ENCODE results near the gene FOXO4.

FOXO4 gene

DNA sequence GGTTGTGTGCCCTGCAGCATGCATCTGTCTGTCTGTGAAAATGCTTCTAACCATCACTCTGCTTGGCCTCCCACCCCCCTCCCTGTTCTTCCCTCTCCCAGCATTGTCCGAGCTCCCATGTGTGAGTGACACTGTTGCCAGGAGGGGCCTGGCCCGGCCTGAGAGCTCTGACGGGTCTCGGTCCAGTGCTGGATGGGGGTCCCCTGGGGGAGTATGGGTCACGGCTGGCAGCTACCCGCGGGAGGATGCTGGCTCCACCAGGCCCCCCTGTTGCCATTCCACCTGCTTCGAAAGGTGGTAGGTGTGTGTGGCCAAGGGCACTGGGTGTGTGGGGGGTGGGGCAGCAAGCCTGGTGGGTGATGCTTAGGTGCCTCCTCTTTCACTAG lies 52.6 kb downstream of the FOXO4 start:
- TF ChIP-seq EZH2 (IDR thresholded peaks at IDR 0.05; ENCODE audit: borderline replicate concordance, low read length) (no peak), CTCF (IDR thresholded peaks at IDR 0.05; ENCODE audit: low read length) (no peak)
- no peak overlapping the region for H3K27ac ChIP-seq (ENCODE audit: low read depth, low read length, poor library complexity, severe bottlenecking)
- H3K4me2 ChIP-seq (ENCODE audit: low read length), result no peak overlapping the region
- no peak overlapping the region for H2AFZ ChIP-seq (ENCODE audit: low read length)
- H3K9me2 ChIP-seq (ENCODE audit: low read depth, low read length), result no peaks in the 10 kb centered on the region
- no peaks in the 10 kb centered on the region for H3F3A ChIP-seq (ENCODE audit: insufficient read depth, low read length)
- H4K20me1 ChIP-seq (ENCODE audit: insufficient read depth, low read length), result no peaks in the 10 kb centered on the region
- H3K27me3 ChIP-seq (ENCODE audit: insufficient read depth, low read length), result no peaks in the 10 kb centered on the region
- no peaks in the 10 kb centered on the region for H3K79me2 ChIP-seq (ENCODE audit: insufficient read depth, low read length)
- peaks cover 2% of the 10 kb centered on the region; the same call in 1 of the 2 replicates for H3K36me3 ChIP-seq (ENCODE audit: insufficient read depth, low read length)
- no peaks in the 10 kb centered on the region for H3K4me1 ChIP-seq (ENCODE audit: insufficient read depth, low read length, severe bottlenecking)
- H3K4me3 ChIP-seq (ENCODE audit: low read depth, low read length, poor library complexity, severe bottlenecking), result no peak overlapping the region
- H3K9me3 ChIP-seq (ENCODE audit: low read length), result no peaks in the 10 kb centered on the region
- H3K9ac ChIP-seq (ENCODE audit: low read length), result no peak overlapping the region

GRCh38 chrX:71151366-71151765 lies 55.7 kb downstream of the FOXO4 start:
- Histone ChIP-seq H3K27ac (ENCODE audit: low read depth, low read length, poor library complexity, severe bottlenecking) (no peak overlapping the region), H3K4me2 (ENCODE audit: low read length) (no peak overlapping the region), H3F3A (ENCODE audit: insufficient read depth, low read length) (no peaks in the 10 kb centered on the region), H3K79me2 (ENCODE audit: insufficient read depth, low read length) (no peaks in the 10 kb centered on the region), H3K4me3 (ENCODE audit: low read depth, low read length, poor library complexity, severe bottlenecking) (no peak overlapping the region), H3K9me2 (ENCODE audit: low read depth, low read length) (no peaks in the 10 kb centered on the region), H3K9me3 (ENCODE audit: low read length) (no peaks in the 10 kb centered on the region), H3K36me3 (ENCODE audit: insufficient read depth, low read length) (no peaks in the 10 kb centered on the region), H3K27me3 (ENCODE audit: insufficient read depth, low read length) (no peaks in the 10 kb centered on the region), H3K9ac (ENCODE audit: low read length) (no peak overlapping the region), H2AFZ (ENCODE audit: low read length) (no peak overlapping the region), H4K20me1 (ENCODE audit: insufficient read depth, low read length) (no peaks in the 10 kb centered on the region), H3K4me1 (ENCODE audit: insufficient read depth, low read length, severe bottlenecking) (no peaks in the 10 kb centered on the region)
- TF ChIP-seq CTCF (IDR thresholded peaks at IDR 0.05; ENCODE audit: low read length) (no peak), EZH2 (IDR thresholded peaks at IDR 0.05; ENCODE audit: borderline replicate concordance, low read length) (no peak)

Data from OCI-LY1 (cell line).